ENCODE results near the gene CTRB1.

The CTRB1 gene

GRCh38 chr16:75273054-75273925 lies 54.5 kb downstream of the CTRB1 start:
- no peak for DNase-seq

All from hematopoietic multipotent progenitor cell treated with erythropoietin and hydrocortisone succinate and interleukin-3 and kit ligand, for 8 days (in vitro differentiated cells).